Stimulated activated CD8-positive, alpha-beta memory T cell treated with anti-CD3 and anti-CD28 coated beads, Interleukin-12 subunit alpha, Interleukin-12 subunit beta, amount 100 ng/mL, for 1 hour (primary cell): ENCODE measurements around the gene HOXB9.
A peak's percentile ranks its signal among the peaks of the same experiment; 100 is the strongest.

ENCODE experiments used
- DNase-seq: peaks from one replicate; pipeline ENCODE4 v3.0.0-alpha.2; 2020; ENCODE audit warnings: low read depth

HOXB9 gene

DNA sequence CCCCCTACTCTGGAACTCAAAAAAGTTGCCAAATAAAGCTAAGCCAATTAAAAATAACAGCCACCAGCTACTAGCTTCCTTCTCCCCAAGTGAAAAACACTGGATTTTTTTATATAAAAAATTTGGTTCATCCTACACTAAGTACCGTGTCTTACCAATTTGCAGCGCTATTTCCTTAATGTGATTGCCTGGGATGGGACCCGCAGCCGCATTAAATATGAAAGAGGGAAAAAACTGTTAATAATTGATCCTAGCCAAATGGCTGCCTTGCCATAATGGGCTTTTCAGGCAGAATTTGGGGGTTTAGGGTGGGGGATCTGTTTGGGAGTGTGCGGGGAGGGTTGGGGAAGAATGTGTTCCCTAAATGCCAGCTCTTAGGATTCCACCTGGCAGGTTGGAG, 2.0 kb downstream of the HOXB9 start:
- no peak for DNase-seq

DNA sequence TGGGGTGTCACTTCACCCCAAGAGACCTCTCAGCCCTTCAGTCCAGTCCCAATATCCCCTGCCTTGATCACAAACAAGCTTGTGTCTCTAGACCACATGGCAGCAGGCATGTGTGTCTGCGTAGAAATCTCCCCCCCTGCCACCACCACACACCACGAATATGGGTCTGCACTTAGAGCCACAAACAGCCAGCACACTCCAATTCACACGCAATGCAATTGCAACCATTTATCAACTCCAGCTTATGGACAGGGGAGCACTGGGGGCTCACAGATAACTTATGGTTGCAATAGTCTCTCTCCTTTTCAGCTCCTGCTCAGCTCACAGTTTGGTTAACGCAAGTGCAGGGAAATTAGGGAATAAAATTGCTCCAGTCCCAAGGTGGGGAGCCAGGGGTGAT, 2.6 kb downstream of the HOXB9 start:
- DNase-seq: no peak

DNA sequence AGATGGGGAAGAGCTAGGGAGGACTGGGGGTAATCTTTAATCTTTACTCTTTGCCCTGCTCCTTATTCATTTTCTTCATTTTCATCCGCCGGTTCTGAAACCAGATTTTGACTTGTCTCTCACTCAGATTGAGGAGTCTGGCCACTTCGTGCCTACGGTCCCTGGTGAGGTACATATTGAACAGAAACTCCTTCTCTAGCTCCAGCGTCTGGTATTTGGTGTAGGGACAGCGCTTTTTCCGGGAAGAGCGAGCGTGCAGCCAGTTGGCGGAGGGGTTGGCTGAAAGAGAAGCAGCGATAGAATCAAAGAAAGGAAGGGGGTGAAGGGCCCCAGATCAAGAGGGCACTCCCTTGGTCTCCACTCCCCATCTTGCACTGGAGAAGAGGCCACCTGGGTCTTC, 3.3 kb downstream of the HOXB9 start:
- no peak for DNase-seq

DNA sequence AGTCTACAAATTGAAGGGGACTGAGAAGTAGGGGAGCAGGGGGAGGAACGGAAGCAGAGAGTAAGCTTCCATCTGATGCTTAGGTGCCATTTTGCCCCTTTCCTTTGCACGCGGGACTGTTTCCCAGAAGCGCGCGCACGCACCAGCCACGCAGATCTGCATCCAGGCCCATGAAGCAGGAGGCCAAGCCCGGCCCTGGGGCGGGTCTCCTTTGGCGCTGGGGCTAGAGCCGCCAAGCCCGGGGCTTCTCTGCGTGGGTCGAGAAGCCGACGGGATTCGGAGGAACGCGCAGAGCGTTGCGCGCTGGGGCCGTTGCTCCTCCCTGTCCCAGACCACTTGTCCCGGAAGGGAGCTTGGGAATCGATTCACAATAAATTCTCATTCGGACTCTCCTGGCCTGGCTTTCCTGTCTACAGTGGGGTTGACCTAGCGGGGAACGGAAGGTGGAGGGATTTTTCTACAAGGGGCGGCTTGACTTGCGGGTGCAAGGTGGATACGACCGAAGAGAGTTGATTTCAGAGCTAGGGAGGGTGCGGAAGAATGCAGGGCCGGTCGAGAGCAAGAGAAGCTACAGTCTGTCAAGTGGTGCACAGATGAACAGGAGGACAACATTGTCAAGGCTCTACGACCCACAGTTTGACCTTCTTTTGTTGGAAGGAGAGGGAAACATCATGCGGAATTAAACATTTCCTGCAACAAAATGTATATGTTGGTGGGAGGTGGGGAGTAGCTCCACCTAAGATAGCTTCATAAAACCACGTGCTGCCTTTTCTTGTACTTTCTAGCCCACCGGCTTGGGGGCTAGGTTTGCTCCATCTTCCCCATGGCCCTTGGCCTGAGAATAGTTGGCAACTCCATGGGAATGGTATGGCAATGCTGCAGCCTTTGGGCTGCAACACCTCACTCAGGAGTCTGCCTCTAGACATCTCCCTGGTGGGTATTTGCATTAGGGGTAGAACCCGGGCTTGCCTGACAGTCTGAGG, 4.5 kb downstream of the HOXB9 start:
- DNase-seq: no peak

DNA sequence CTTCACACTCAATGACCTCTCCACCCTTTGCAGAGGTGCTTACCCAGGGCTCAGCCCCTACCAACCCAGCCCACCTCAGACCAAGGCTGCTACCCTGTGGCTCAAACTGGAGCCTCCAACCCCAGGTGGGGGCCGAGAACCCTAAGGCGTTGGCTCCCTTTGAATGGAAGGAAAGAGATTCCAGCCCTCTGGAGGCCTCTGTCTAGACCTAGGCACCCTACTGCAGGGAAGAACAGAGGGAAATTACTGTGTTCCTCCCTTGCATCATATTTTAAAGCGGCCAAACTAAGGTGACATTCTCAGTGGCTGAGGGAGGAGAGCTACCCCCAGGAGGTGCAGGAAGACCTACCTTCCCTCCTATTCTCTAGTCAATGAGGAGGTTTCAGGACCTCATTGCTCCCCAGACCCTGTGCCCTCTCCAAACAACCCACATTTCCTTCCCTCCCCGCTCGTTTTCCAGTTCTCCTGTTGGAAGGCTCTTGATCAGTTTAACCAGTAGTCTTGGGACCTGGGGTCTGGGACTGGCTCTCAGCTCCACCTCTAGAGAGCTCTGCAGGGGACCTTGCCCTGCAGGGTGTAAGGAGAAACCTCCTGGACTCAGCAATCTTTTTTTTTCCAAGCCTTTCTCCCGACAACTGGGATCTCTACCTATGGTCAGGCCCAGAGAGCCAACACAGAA, 5.6 kb downstream of the HOXB9 start:
- DNase-seq: no peak

DNA sequence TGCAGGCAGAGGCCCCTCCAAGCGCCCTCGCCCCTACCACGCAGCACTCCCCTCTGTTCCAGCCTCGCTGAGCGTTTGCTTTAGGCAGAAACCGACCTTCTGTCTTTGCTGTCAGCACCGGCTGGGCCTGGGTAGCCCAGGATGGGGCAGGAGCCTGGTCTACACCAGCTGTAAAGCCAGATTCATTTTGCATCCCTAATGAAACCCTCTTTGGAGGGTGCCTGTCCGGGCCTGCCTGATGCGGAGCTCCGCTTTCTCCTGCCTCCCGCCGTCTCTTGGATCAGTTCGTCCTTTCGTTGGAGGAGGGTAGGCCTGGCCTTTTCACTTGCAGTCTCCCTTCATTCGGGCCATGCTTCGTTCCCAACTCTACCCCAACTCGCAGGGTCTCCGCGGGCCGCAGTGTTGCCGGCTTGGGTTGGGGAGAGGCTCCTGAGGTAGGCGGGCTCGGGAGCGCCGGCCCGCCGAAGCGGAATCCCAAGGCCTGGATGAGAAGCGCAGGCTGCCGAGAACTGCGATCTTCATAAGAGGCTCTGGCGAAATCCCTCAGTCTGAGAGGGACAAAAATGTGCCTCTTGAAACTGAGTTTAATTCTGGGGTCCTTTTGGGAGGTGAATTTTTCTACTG, 6.2 kb downstream of the HOXB9 start:
- DNase-seq: no peak

DNA sequence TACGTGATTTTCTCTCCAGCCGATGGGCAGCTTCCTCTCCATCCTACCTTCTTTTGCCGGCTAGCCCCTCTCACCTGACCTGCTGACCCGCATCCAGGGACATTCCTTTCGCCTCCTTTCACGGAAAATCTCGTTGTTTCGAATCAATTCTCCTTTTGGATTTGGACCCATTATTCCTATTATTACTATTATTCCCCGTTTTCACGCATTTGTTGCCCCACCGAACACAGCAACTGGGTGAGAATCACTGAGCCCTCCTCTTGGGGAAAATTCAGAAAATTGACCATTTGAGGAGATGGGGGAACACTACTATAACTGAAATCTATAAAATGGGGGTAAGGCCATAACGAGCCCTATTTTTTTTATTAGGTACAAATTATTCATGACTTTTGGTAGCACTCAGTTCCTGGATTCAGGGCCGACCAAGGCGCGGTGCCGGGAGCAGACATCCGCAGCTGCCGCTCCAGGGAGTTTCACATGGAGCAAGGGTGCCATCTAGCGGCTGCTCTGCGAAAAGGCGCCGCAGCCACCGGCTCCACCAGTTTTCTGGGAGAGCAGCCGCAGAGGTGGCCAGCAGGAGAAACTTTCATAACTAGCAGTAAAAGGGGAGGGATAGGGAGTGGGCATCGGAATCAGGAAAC, 7.8 kb downstream of the HOXB9 start:
- DNase-seq: peak; percentile 74

DNA sequence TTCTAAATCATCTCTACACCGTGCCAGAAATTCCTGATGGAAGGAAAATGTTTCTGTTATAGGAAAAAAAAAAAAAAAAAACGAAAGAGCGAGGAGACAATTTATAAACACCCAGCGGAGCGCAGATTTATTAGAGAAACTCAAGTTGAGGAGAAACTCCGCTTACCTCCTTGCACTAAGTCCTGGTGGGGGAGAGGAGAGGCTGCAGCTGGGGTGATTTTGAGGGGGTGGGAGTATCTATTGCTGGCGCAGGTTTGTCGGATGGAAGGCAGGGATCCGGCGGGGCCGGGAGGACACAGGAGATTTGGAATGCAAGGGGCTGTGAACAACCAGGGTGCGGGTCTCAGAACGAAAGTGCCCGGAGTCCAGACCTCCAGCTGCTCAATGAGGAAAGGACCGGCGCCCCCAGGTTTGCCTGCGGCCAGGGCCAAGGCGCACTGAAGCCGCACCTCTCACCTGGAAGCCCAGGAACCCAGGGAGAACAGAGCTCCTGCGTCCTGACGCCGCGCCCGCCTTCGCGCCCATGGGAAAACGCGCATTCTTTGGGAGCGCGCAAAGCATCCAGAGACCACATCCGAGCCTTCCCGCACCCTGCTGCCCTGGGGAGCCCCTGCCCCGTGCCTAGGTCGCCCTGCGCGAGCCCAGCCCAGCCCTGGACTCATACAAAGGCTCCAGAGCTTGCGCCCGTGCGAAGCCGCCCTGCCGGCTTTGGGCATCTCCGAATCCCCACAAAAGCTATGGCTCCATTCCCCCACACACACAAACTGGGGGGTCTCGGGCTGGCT, 8.5 kb downstream of the HOXB9 start:
- no peak for DNase-seq

DNA sequence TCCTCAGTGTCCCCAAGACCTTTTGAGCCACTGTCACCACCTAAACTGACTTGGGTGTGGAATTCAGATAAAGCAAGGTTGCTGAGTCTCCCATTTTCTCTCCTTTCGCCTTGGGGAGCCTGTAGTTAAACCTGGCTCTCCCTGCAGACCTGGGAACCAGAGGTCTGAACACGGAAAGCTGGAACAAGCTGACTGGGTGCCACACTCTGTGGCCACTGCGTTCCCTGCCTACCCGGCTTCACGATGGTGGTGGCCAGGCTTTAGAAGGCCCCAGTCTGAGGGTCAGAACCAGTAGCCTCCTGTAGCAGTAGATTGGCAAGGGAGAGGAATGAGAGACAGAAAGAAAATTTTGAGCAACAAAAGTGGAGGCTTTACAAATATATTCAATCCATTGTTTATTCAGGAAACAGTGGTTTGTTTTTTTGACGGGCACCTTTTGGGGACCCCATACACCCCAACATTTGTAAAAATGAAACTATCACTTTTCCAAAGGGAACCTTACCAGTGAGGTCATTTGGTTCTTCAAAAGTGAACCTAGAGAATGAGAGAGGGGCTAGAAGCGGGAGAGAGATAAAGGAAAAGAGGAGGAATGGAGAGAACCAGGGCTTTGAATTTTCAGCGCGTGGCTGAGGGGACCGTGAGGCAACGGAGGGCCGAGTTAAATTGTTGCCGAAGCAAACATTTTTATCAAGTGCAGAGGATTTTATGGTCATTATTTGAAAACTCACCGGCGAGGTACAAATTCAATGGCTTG, 9.3 kb downstream of the HOXB9 start:
- DNase-seq: no peak

DNA sequence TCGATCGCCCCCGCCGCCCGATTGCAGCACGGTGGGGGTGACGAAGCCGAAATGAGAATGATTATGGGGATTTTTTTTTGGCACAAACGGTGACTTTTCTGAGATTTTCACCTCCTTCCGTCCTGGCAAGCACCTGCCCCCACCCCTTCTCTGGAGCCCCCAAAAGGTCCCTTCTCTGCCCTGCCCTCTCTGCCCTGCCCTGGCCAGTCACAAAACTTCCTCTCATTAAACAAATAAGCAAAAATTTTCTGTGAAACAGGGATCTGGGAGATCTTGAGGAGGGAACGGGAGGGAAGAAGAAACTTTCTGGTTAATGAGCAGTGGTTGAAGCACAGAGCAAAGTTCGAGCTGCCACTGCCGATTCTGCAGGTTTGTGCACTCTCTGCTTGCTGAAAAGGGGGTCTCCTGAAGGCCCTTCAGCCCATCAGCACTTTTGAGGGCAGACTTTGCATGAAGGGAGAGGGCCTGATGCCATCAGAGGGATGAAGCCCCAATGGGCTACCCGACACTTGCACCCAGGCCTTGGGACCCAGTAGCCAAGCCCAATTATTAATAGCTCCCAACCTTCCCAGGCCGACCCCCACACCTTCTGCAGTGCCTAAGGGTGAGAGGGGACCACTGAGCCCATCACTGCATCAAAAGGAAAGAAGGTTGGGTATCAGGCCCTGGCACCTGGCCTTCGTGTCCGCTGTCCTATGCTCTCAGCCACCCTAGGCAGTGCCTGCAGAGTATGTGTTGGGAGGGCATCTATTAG, 10.0 kb downstream of the HOXB9 start:
- DNase-seq: no peak

DNA sequence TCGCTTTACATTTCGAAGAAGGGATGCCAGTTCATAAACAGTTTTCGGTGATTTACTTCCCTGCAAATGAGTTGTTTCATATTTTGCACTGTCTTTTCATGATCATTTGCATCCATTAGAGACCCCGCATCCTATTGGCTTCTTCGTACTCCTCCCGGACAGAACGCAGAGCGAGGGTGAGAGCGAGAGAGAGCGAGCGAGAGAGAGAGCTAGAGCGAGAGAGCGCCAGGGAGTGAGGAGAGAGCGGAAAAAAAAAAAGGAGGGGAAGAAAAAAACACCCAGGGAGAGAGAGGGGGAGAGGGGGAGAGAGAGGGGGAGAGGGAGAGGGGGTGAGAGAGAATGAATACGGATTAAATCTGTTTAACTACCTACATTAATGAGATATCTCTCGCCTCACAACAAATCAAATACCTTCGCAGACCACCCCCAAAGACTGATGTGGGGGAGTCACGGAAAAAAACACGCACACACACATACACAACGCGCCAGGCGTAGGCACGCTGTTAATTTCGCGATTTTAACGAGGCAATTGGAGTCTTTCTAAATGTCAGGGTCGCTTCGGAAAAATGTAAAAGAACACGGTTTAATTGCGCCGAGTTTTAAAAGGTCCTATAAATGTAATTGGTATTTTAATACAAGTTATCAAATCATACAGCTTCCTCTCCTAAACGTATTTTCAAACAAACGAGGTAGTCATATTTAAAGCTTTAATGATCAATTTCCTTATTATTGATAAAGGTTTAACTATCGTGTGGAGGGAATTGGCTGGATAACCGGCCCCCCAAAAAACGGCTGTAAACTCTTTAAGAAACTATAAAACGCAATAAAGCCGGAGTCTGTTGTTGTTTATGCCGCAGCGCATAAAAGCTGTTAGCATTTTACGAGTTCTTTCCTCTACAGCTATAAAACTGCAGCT, 10.9 kb downstream of the HOXB9 start, which contains the start of gene HOXB8:
HOXB8 (minus strand) TSS at position 246 of the 916 bp plus-strand sequence. CDS start 588 bp downstream, outside the sequence.
- DNase-seq: no peak

DNA sequence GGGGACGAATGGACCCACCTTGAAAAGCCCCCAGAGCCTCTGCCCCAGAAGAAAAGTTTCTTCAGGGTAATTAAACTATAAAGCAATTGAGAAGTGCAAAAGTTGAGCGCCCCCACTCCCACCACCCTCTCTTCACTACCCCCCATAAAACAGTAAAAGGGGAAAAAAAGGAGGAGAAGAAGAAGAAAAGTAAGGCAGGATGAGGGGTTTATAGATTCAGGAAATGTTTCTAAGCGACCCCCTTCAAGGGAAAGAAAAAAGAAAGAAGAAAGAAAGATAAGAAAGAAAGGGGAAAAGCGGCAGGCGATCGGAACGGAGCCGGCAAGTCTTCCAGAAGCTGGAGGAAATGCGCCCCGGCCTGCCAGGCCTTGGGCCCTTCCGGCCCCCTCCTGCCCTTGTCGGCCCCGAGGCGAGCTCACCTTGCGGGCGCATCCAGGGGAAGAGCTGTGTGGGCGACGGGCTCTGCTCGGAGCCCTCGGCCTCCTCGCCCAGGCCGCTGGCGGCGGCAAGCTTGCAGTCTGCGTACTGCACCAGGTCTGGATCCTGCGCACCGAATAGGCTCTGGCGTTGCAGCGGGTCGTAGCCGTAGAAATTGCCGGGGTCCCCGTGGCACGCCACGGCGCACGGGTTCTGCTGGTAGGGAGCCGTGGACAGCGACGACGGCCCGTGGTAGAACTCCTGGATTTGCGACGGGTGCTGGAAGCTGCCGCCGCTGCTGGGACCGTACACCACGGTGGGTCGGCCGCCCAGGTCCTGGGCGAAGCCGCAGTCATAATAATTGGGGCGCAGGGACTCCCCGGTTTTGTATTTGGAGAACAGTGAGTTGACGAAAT, 12.1 kb downstream of the HOXB9 start:
- DNase-seq: no peak

DNA sequence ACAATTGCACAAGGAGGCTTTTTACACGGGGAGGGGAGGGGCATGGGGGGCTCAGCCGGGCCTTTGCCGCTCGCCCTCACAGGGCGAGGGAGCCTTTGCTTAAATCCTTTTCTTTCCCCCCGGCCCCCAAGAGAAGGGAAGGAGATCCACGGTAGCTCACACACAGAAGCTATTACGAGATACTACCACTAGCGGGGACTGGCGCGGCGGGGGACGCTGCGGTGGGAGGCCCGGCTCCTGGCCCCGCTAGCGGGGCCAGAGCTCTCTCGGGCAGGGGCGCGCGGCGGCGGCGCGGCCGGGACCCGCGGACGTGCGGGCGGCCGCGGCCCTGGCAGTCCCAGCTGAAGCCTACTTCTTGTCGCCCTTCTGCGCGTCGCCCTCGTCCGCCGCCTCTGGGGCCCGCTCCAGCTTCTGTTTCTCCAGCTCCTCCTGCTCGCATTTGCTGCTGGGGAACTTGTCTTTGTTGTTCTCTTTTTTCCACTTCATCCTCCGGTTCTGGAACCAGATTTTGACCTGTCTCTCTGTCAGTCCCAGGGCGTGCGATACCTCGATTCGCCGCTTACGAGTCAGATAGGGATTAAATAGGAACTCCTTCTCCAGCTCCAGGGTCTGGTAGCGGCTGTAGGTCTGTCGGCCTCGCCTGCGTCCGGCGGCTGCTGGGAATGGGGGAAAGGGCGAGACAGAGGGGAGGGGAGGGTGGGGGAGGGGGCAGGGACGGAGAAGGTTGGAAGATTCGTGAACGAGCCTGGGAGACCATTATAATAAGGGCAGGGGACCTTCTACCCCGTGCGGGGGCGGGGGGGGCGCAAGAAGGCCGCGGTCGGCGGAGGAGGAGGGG, 13.1 kb downstream of the HOXB9 start:
- no peak for DNase-seq

DNA sequence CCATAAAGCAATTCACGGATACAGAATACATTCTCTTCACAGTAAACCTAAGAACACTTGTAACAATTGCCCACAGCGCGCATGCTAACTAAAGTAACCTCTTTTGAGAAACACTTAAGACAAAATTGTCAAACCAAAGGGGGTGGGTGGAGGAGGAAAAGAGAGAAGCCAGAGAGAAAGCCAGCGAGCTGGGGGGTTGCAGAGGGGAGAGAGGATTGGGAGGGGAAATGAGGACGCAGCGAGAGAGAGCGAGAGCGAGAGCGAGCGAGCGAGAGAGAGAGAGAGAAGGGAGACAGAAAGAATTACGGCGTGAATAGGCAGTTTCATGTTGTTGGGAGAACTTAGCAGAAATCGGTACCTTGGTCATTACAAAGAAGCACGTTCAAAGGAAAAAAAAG, 13.7 kb downstream of the HOXB9 start:
- no peak for DNase-seq

DNA sequence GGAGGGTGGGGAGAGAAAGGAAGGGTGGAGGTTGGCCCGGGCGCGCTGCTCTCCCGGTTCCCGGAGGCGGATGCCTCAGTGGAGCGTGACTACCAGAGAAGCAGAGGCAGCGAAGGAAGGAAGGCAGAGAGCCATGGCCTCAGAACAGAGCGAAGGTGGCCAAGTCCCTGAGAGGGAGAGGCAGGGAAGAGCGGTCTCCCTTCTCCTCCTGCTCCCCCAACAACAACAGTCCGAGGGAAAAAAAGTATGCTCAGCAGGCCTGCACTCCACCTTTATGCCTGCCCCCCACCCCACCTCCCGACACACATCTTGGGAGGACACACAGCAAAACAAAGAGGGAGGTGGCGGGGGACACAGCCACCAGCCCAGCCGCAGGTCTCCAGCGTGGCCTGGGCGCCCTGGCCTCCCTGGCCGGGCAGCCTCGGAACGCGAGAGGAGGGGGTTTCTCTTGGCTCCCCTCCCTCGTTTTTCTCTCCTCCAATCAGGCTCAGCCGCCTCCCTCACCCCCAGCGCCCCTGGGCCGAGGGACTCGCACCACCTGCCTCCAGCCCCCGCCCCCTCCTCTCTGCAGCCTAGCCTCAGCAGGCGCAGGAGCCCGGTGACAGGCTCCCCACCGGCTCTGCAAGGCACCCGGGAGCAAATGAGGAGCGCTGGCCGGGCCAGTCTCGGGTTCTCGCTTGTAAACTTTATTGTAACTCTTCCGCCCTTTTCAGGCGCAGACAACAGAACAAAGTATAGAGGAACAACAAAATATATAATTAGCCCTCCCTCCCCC, 14.3 kb downstream of the HOXB9 start:
- no peak for DNase-seq

DNA sequence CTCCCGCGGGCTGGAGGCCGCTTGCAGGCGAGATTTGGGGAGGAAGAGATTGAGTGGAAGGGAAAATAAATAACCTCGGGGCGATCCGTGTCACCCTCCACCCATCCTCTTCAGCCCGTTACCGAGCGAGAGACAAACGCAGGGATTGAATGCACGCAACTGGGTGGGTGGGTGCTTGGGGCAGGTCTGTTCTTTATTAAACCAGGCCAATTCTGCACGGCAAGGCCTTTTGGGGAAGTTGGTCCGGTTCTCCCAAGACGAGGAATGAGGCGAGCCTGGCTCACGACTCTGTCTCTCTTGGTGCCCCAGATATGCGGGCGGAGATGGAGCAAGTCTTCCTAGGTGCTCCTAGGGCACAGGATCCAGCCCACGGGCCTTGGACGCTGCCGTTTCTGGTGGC, 14.9 kb downstream of the HOXB9 start:
- DNase-seq: no peak
